GM23338 (cell line): ENCODE measurements around the gene POFUT2. TPM values are rescaled to one million over a fixed set of nuclear protein-coding genes. Genes with fewer than 3 reads are reported as not detected.

Source experiments
- ATAC-seq: fragments of 200-7000 bp; cut with Tn5 transposase; 3 replicates; pipeline ENCODE4 v1.9.1; 2020
- DNase-seq: peaks from one replicate; pipeline ENCODE4 v3.0.0-alpha.2; 2015; ENCODE audit warnings: low spot score
- H2AFZ ChIP-seq: fragments of 200-600 bp; sonication (generic); 2 replicates; pipeline ENCODE4 v1.8.0; 2016; ENCODE audit warnings: antibody characterized with exemption, mild to moderate bottlenecking, moderate library complexity
- H3F3A ChIP-seq: fragments of 200-600 bp; sonication (generic); replicated peaks from 2 replicates; pipeline ENCODE4 v1.8.0; 2017; ENCODE audit warnings: antibody characterized with exemption, mixed run types, low read depth
- H3K27ac ChIP-seq: fragments of 200-600 bp; sonication (generic); 2 replicates; pipeline ENCODE4 v1.6.1; 2016; ENCODE audit warnings: low read depth
- H3K27me3 ChIP-seq: fragments of 200-600 bp; sonication (generic); 2 replicates; pipeline ENCODE4 v1.8.0; 2016; ENCODE audit warnings: mild to moderate bottlenecking, mixed run types, moderate library complexity; ENCODE audit not compliant: insufficient read depth
- H3K36me3 ChIP-seq: fragments of 200-600 bp; sonication (generic); 2 replicates; pipeline ENCODE4 v1.8.0; 2016; ENCODE audit warnings: mild to moderate bottlenecking; ENCODE audit not compliant: insufficient read depth
- H3K4me1 ChIP-seq: fragments of 200-600 bp; sonication (generic); 2 replicates; pipeline ENCODE4 v1.8.0; 2016; ENCODE audit warnings: mild to moderate bottlenecking, moderate library complexity; ENCODE audit not compliant: insufficient read depth
- H3K4me2 ChIP-seq: fragments of 200-600 bp; sonication (generic); 2 replicates; pipeline ENCODE4 v1.7.1; 2017; ENCODE audit warnings: mixed run types
- H3K4me3 ChIP-seq: fragments of 200-600 bp; sonication (generic); 2 replicates; pipeline ENCODE4 v1.6.1; 2016; ENCODE audit warnings: mixed run types
- H3K79me2 ChIP-seq: fragments of 200-600 bp; sonication (generic); replicated peaks from 2 replicates; pipeline ENCODE4 v1.8.0; 2017; ENCODE audit warnings: mild to moderate bottlenecking; ENCODE audit not compliant: insufficient read depth
- H3K9me2 ChIP-seq: fragments of 200-600 bp; sonication (generic); 2 replicates; pipeline ENCODE4 v1.8.0; 2017; ENCODE audit not compliant: insufficient read depth
- H4K20me1 ChIP-seq: fragments of 200-600 bp; sonication (generic); replicated peaks from 2 replicates; pipeline ENCODE4 v1.8.0; 2017; ENCODE audit warnings: mild to moderate bottlenecking; ENCODE audit not compliant: insufficient read depth
- H3K27ac Mint-ChIP-seq: 2 replicates; pipeline ENCODE4 v1.8.0; 2020; ENCODE audit warnings: inconsistent platforms, mild to moderate bottlenecking, moderate library complexity, mixed read lengths
- H3K27me3 Mint-ChIP-seq: 3 replicates; pipeline ENCODE4 v1.8.0; 2022; ENCODE audit warnings: low read depth, mild to moderate bottlenecking, moderate library complexity, mixed read lengths, inconsistent platforms; ENCODE audit not compliant: insufficient read depth, poor library complexity
- H3K36me3 Mint-ChIP-seq: 3 replicates; pipeline ENCODE4 v1.8.0; 2021; ENCODE audit warnings: low read depth, mild to moderate bottlenecking, inconsistent platforms, moderate library complexity, mixed read lengths
- H3K4me1 Mint-ChIP-seq: 3 replicates; pipeline ENCODE4 v1.8.0; 2020; ENCODE audit warnings: mild to moderate bottlenecking, inconsistent platforms, mixed read lengths
- H3K4me3 Mint-ChIP-seq: 3 replicates; pipeline ENCODE4 v1.8.0; 2021; ENCODE audit warnings: moderate library complexity, mild to moderate bottlenecking, inconsistent platforms, mixed read lengths
- H3K9me3 Mint-ChIP-seq: 3 replicates; pipeline ENCODE4 v1.8.0; 2020; ENCODE audit warnings: moderate library complexity, mild to moderate bottlenecking, inconsistent platforms, mixed read lengths
- CREB1 ChIP-seq: fragments of 250-450 bp; sonication (Bioruptor Pico); IDR thresholded peaks from 2 replicates; pipeline ENCODE4 v1.5.0; 2020; ENCODE audit warnings: low read depth, mild to moderate bottlenecking, moderate library complexity
- ETS1 ChIP-seq: IDR thresholded peaks from 2 replicates; pipeline ENCODE4 v1.6.1; 2016; ENCODE audit warnings: antibody characterized with exemption
- POLR2AphosphoS5 ChIP-seq: IDR thresholded peaks from 2 replicates; pipeline ENCODE4 v1.6.1; 2016; ENCODE audit warnings: antibody characterized with exemption, low read depth
- STAT1 ChIP-seq: IDR thresholded peaks from one replicate; pipeline ENCODE4 v1.6.1; 2016; ENCODE audit warnings: antibody characterized with exemption; ENCODE audit not compliant: unreplicated experiment
- ZNF462 ChIP-seq: fragments of 250-450 bp; sonication (Bioruptor Pico); IDR thresholded peaks from 2 replicates; pipeline ENCODE4 v1.5.0; 2020; ENCODE audit warnings: mild to moderate bottlenecking, moderate library complexity
- polyA plus RNA-seq: library from polyadenylated mRNA; unstranded; fragments of >200 nt; fragmentation: Nextera tagmentation; extraction: Ambion mirVana; gene quantifications from 2 replicates; pipeline ENCODE4 v1.2.1, GENCODE V29; 2016
- total RNA-seq: library from RNA; depleted of rRNA; stranded (reverse); fragments of >200 nt; shearing (Covaris generic); gene quantifications from 2 replicates; pipeline ENCODE4 v1.2.3, GENCODE V29; 2014
- TF ChIP-seq, protein P1 (sequence below): IDR thresholded peaks from one replicate; pipeline ENCODE4 v1.6.1; 2018; ENCODE audit warnings: antibody characterized with exemption; ENCODE audit not compliant: unreplicated experiment

Gene POFUT2
- total and polyA plus RNA-seq, 2 experiments from 2014 or later, result 12.1 to 34.5 TPM

- Mint-ChIP-seq H3K27me3 (peaks cover 2% of the 10 kb centered on the region), H3K4me1 (no peaks in the 10 kb centered on the region), H3K4me3 (no peak overlapping the region), H3K27ac (no peak overlapping the region), H3K36me3 (no peaks in the 10 kb centered on the region), H3K9me3 (peaks cover 5% of the 10 kb centered on the region; the same call in 1 of the 3 replicates)
- Histone ChIP-seq H4K20me1 (no peaks in the 10 kb centered on the region), H3K36me3 (no peaks in the 10 kb centered on the region), H3F3A (no peaks in the 10 kb centered on the region), H3K27me3 (no peaks in the 10 kb centered on the region), H3K4me3 (no peak overlapping the region), H3K4me1 (no peaks in the 10 kb centered on the region), H3K79me2 (no peaks in the 10 kb centered on the region), H2AFZ (no peak overlapping the region), H3K9me2 (no peaks in the 10 kb centered on the region), H3K4me2 (no peak overlapping the region), H3K27ac (no peak overlapping the region)
- DNase-seq (no peak), ATAC-seq (no peak)
- no peak for TF ChIP-seq ZNF462
- no peak for TF ChIP-seq STAT1
- TF ChIP-seq POLR2AphosphoS5, result no peak
- TF ChIP-seq, protein P1, sequence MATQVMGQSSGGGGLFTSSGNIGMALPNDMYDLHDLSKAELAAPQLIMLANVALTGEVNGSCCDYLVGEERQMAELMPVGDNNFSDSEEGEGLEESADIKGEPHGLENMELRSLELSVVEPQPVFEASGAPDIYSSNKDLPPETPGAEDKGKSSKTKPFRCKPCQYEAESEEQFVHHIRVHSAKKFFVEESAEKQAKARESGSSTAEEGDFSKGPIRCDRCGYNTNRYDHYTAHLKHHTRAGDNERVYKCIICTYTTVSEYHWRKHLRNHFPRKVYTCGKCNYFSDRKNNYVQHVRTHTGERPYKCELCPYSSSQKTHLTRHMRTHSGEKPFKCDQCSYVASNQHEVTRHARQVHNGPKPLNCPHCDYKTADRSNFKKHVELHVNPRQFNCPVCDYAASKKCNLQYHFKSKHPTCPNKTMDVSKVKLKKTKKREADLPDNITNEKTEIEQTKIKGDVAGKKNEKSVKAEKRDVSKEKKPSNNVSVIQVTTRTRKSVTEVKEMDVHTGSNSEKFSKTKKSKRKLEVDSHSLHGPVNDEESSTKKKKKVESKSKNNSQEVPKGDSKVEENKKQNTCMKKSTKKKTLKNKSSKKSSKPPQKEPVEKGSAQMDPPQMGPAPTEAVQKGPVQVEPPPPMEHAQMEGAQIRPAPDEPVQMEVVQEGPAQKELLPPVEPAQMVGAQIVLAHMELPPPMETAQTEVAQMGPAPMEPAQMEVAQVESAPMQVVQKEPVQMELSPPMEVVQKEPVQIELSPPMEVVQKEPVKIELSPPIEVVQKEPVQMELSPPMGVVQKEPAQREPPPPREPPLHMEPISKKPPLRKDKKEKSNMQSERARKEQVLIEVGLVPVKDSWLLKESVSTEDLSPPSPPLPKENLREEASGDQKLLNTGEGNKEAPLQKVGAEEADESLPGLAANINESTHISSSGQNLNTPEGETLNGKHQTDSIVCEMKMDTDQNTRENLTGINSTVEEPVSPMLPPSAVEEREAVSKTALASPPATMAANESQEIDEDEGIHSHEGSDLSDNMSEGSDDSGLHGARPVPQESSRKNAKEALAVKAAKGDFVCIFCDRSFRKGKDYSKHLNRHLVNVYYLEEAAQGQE, result no peak
- no peak for TF ChIP-seq CREB1 (CRISPR knock-in tag)
- no peak for TF ChIP-seq ETS1
These were observed 52.2 kb downstream of the POFUT2 start for GRCh38 chr21:45235488-45235887.
